Measurements from ENCODE around the gene FNBP1. TPM values are rescaled to one million over a fixed set of nuclear protein-coding genes. Genes with fewer than 3 reads are reported as not detected.

FNBP1 gene
- total and polyA plus RNA-seq, 2 experiments from 2014 or later = 26.6 to 28.8 TPM

- Mint-ChIP-seq H3K4me1 (no peaks in the 10 kb centered on the region; the same call in 2 of the 3 replicates), H3K36me3 (ENCODE audit: low read depth) (peaks cover 3% of the 10 kb centered on the region; the same call in 1 of the 3 replicates), H3K9me3 (no peaks in the 10 kb centered on the region), H3K4me3 (no peak overlapping the region), H3K27me3 (ENCODE audit: insufficient read depth, low read depth, poor library complexity) (peaks cover 2% of the 10 kb centered on the region), H3K27ac (no peak overlapping the region)
- H3K4me1 ChIP-seq (ENCODE audit: insufficient read depth) = no peaks in the 10 kb centered on the region
- H3K36me3 ChIP-seq (ENCODE audit: insufficient read depth) = no peaks in the 10 kb centered on the region
- peaks cover 16% of the 10 kb centered on the region for H3K79me2 ChIP-seq (replicated peaks; ENCODE audit: insufficient read depth)
- ATAC-seq (no peak), DNase-seq (ENCODE audit: low spot score) (no peak)
- H3K27me3 ChIP-seq (ENCODE audit: insufficient read depth) = no peaks in the 10 kb centered on the region
- H3K9me2 ChIP-seq (ENCODE audit: insufficient read depth) = no peaks in the 10 kb centered on the region
- 0 out of 2 replicates have a peak, but pooled peaks cover 5% of the 10 kb centered on the region for H3F3A ChIP-seq (replicated peaks; ENCODE audit: low read depth)
- no peak overlapping the region for H2AFZ ChIP-seq
- no peak for TF ChIP-seq ZNF462 (CRISPR knock-in tag; IDR thresholded peaks at IDR 0.05)
- no peak for TF ChIP-seq ETS1 (IDR thresholded peaks at IDR 0.05)
- no peak for TF ChIP-seq ZNF114 (CRISPR knock-in tag; IDR thresholded peaks at IDR 0.05)
- no peak for TF ChIP-seq CREB1 (CRISPR knock-in tag; IDR thresholded peaks at IDR 0.05; ENCODE audit: low read depth)
- no peak for TF ChIP-seq JUNB (IDR thresholded peaks at IDR 0.05; ENCODE audit: unreplicated experiment)
- no peak for TF ChIP-seq EZH2 (IDR thresholded peaks at IDR 0.05; ENCODE audit: low read depth, unreplicated experiment)
- no peak for TF ChIP-seq STAT1 (IDR thresholded peaks at IDR 0.05; ENCODE audit: unreplicated experiment)
- TF ChIP-seq ZNF331 (CRISPR knock-in tag; IDR thresholded peaks at IDR 0.05; ENCODE audit: low read depth) = no peak
- no peak for TF ChIP-seq REST (IDR thresholded peaks at IDR 0.05; ENCODE audit: unreplicated experiment)
- TF ChIP-seq POLR2AphosphoS5 (IDR thresholded peaks at IDR 0.05; ENCODE audit: low read depth) = no peak
- no peak for TF ChIP-seq NANOG (IDR thresholded peaks at IDR 0.05; ENCODE audit: borderline replicate concordance)
- no peak for TF ChIP-seq EZH2phosphoT487 (IDR thresholded peaks at IDR 0.05; ENCODE audit: unreplicated experiment)
- TF ChIP-seq CTCF (conservative IDR thresholded peaks at IDR 0.05; ENCODE audit: low read depth in 2 of 2) = no peak
- H3K4me2 ChIP-seq = no peak overlapping the region
- no peak overlapping the region for H3K27ac ChIP-seq (ENCODE audit: low read depth)
- H4K20me1 ChIP-seq (replicated peaks; ENCODE audit: insufficient read depth) = peaks cover 2% of the 10 kb centered on the region; the same call in 1 of the 2 replicates
- H3K4me3 ChIP-seq = no peak overlapping the region
These were observed 34.5 kb downstream of the FNBP1 start for GRCh38 chr9:130008538-130008937.
